ENCODE measurements around the gene ELL.

ELL gene

DNA sequence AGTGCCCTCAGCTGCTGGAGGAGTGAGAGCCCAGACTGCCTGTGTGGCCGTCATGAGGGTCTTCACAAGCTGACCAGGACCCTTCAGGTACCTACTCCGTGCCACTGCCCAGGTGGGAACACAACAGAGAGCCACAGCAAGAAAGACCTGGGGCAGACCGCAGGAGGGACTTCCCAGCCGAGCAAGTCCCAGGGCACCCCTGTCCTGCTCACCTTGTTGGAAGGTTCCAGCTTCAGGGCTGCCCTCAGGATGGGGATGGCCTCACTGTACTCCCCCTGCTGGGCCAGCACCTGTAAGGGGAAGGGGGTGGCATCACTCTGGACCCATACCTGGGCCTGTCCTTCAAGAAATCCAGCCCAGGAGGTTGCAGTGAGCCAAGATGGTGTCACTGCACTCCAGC lies 11.2 kb upstream of the ELL start:
- TF ChIP-seq CEBPB (IDR thresholded peaks at IDR 0.05) (no peak), TCF12 (IDR thresholded peaks at IDR 0.05; ENCODE audit: low read depth) (no peak)

DNA sequence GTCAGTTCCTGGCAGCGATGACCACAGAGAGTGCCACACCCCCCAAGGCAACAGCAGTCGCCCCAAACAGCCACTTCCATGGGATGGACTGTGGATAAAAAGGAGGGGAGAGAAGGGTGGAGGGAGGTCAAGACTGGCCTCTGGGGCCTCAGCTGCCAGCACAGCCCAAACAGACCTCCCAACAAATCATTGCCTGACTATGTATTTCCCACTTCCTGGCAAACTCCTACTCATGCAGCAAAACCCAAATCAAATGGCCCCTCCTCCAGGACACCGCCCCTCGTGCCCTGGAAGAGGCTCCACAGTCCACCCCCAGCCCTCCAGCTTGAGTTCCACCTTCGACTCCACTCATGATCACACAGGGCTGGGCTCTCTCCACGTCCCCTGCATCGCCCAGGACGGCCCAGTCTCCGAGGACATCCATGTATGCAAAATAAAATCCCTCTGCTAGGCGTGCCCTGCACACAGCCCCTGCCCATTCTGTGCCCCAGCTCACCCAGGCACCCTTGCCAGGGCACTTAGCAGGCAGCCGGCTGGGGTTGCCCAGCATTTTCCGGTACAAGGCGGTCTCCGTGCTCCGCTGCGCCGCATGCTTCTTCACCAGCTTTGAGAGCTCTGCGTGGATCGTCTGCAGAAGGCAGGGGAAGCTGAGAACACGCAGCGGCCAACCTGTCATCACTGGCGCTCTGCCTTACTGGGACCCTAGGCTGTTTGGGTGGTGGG lies 10.5 kb upstream of the ELL start:
- TF ChIP-seq, protein P1, sequence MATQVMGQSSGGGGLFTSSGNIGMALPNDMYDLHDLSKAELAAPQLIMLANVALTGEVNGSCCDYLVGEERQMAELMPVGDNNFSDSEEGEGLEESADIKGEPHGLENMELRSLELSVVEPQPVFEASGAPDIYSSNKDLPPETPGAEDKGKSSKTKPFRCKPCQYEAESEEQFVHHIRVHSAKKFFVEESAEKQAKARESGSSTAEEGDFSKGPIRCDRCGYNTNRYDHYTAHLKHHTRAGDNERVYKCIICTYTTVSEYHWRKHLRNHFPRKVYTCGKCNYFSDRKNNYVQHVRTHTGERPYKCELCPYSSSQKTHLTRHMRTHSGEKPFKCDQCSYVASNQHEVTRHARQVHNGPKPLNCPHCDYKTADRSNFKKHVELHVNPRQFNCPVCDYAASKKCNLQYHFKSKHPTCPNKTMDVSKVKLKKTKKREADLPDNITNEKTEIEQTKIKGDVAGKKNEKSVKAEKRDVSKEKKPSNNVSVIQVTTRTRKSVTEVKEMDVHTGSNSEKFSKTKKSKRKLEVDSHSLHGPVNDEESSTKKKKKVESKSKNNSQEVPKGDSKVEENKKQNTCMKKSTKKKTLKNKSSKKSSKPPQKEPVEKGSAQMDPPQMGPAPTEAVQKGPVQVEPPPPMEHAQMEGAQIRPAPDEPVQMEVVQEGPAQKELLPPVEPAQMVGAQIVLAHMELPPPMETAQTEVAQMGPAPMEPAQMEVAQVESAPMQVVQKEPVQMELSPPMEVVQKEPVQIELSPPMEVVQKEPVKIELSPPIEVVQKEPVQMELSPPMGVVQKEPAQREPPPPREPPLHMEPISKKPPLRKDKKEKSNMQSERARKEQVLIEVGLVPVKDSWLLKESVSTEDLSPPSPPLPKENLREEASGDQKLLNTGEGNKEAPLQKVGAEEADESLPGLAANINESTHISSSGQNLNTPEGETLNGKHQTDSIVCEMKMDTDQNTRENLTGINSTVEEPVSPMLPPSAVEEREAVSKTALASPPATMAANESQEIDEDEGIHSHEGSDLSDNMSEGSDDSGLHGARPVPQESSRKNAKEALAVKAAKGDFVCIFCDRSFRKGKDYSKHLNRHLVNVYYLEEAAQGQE (IDR thresholded peaks at IDR 0.05; ENCODE audit: low read depth) = no peak
- TF ChIP-seq EGR1 (IDR thresholded peaks at IDR 0.05) (no peak), TEAD4 (IDR thresholded peaks at IDR 0.05) (no peak), TCF12 (IDR thresholded peaks at IDR 0.05; ENCODE audit: low read depth) (no peak), FOXM1 (IDR thresholded peaks at IDR 0.05; ENCODE audit: borderline replicate concordance, low read depth) (no peak), EP300 (IDR thresholded peaks at IDR 0.05; ENCODE audit: borderline replicate concordance) (no peak), NFIC (IDR thresholded peaks at IDR 0.05) (no peak), TAF1 (IDR thresholded peaks at IDR 0.05; ENCODE audit: low read depth) (no peak), ZBTB7A (IDR thresholded peaks at IDR 0.05; ENCODE audit: low read depth) (no peak), CREB1 (IDR thresholded peaks at IDR 0.05; ENCODE audit: low read depth) (no peak), RAD21 (IDR thresholded peaks at IDR 0.05; ENCODE audit: low read depth) (no peak), YY1 (IDR thresholded peaks at IDR 0.05; ENCODE audit: low read depth) (no peak), CEBPB (IDR thresholded peaks at IDR 0.05) (no peak)
- TF ChIP-seq, protein P2, sequence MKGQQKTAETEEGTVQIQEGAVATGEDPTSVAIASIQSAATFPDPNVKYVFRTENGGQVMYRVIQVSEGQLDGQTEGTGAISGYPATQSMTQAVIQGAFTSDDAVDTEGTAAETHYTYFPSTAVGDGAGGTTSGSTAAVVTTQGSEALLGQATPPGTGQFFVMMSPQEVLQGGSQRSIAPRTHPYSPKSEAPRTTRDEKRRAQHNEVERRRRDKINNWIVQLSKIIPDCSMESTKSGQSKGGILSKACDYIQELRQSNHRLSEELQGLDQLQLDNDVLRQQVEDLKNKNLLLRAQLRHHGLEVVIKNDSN (IDR thresholded peaks at IDR 0.05) = no peak

DNA sequence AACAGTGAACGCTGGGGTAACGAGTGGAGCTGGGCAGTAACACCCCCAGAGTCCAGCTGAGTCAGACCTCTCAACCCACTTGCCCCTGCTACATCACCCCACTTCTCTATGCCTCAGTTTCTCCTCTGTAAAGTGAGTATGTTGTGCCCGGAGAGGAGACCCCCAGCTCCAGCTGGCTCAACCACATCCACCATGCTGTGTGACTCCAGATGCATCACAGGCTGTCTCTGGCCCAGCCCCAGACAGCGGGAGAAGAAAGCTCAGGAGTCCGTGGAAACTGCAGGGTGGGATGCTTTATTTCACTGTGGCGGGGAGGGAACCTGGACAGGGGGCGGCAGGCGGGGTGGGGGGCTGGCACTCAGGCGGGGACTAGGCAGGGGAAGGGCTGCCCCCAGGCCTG lies 9.6 kb upstream of the ELL start:
- no peak for TF ChIP-seq CEBPB (IDR thresholded peaks at IDR 0.05)
- TF ChIP-seq EP300 (IDR thresholded peaks at IDR 0.05; ENCODE audit: borderline replicate concordance) = no peak
- TF ChIP-seq, protein P3, sequence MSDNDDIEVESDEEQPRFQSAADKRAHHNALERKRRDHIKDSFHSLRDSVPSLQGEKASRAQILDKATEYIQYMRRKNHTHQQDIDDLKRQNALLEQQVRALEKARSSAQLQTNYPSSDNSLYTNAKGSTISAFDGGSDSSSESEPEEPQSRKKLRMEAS (IDR thresholded peaks at IDR 0.05) = no peak
- TF ChIP-seq YY1 (IDR thresholded peaks at IDR 0.05; ENCODE audit: low read depth) = no peak
- no peak for TF ChIP-seq RAD21 (IDR thresholded peaks at IDR 0.05; ENCODE audit: low read depth)

DNA sequence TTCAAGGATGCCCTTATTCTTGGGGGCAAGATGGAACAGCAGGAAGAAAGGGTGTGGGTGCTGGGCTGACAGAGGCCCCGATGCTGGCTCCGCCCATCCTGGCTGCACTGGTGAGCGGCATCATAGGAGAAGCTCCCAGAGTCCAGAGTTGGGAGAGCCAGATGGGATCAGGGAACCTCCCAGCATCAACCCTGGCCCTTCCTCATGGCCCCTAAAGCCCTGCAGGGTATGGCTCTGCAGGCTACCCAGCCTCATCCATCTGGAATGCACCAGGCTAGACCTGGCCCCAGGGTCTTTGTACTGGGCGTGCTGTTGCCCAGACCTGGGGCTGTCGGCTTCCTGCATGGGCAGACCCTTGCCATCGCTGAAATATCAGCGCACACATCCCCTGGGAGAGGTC lies 7.9 kb upstream of the ELL start:
- TF ChIP-seq NFIC (IDR thresholded peaks at IDR 0.05) (no peak), TCF12 (IDR thresholded peaks at IDR 0.05; ENCODE audit: low read depth) (no peak), CREB1 (IDR thresholded peaks at IDR 0.05; ENCODE audit: low read depth) (no peak), ZBTB7A (IDR thresholded peaks at IDR 0.05; ENCODE audit: low read depth) (no peak), EGR1 (IDR thresholded peaks at IDR 0.05) (no peak), CEBPB (IDR thresholded peaks at IDR 0.05) (no peak), TEAD4 (IDR thresholded peaks at IDR 0.05) (no peak), YY1 (IDR thresholded peaks at IDR 0.05; ENCODE audit: low read depth) (no peak), EP300 (IDR thresholded peaks at IDR 0.05; ENCODE audit: borderline replicate concordance) (no peak), FOXM1 (IDR thresholded peaks at IDR 0.05; ENCODE audit: borderline replicate concordance, low read depth) (no peak), TAF1 (IDR thresholded peaks at IDR 0.05; ENCODE audit: low read depth) (no peak), RAD21 (IDR thresholded peaks at IDR 0.05; ENCODE audit: low read depth) (no peak)
- TF ChIP-seq, protein P3 (IDR thresholded peaks at IDR 0.05) = no peak
- TF ChIP-seq, protein P2 (IDR thresholded peaks at IDR 0.05) = no peak
- TF ChIP-seq, protein P1 (IDR thresholded peaks at IDR 0.05; ENCODE audit: low read depth) = no peak

DNA sequence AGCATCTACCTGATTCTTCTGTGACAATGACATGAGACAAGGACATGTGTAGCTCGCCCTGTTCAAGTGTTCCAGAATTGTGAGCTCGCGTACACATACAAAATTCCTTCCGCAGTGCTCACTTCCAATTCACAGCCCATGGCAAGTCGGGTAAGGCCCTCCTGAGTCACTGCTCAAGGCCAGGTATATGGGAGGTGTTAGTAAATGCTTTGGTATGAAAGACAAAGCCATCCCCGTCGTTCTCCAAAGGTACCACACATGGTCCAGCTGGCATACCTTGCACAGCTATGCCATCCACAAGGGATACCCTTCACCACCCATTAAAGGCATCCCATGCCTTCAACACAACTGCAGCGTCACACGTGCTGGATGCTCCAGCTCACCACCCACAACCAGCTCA lies 4.4 kb upstream of the ELL start:
- TF ChIP-seq ZBTB7A (IDR thresholded peaks at IDR 0.05; ENCODE audit: low read depth) = no peak
- no peak for TF ChIP-seq TCF12 (IDR thresholded peaks at IDR 0.05; ENCODE audit: low read depth)
- no peak for TF ChIP-seq EGR1 (IDR thresholded peaks at IDR 0.05)
- TF ChIP-seq, protein P3 (IDR thresholded peaks at IDR 0.05) = no peak
- TF ChIP-seq, protein P2 (IDR thresholded peaks at IDR 0.05) = no peak
- TF ChIP-seq, protein P1 (IDR thresholded peaks at IDR 0.05; ENCODE audit: low read depth) = no peak

Measured in Ishikawa (cell line).